Right cardiac atrium (tissue), 5 donors: ENCODE measurements around the gene SOX1. TPM values are rescaled to one million over a fixed set of nuclear protein-coding genes. Genes with fewer than 3 reads are reported as not detected.

Experiments
- ATAC-seq, 2 donors: fragments of 200-7000 bp; cut with Tn5 transposase; one replicate each; pipeline versions ENCODE4 v1.8.0 to v1.9.1; 2020; ENCODE audit warnings: moderate library complexity in 2 of 2, mild to moderate bottlenecking in 1 of 2
- DNase-seq, 3 donors: peaks; one replicate each; pipeline ENCODE4 v3.0.0-alpha.2; 2020
- H3K27ac ChIP-seq: one replicate; pipeline ENCODE4 v1.5.1; 2013; ENCODE audit warnings: mild to moderate bottlenecking, low read length, control low read depth, moderate library complexity
- H3K27me3 ChIP-seq: one replicate; pipeline ENCODE4 v1.6.1; 2013; ENCODE audit not compliant: control insufficient read depth, insufficient read depth
- H3K4me1 ChIP-seq: one replicate; pipeline ENCODE4 v1.6.1; 2013; ENCODE audit warnings: low read length; ENCODE audit not compliant: control insufficient read depth, insufficient read depth
- H3K4me3 ChIP-seq: one replicate; pipeline ENCODE4 v1.5.1; 2013; ENCODE audit warnings: low read length, control low read depth
- H3K9me3 ChIP-seq: one replicate; pipeline ENCODE4 v1.6.1; 2013; ENCODE audit warnings: low read length; ENCODE audit not compliant: control insufficient read depth
- WGBS: extraction: QIAGEN DNeasy Blood & Tissue Kit; methylation state at CpG from one replicate; pipeline ENCODE4 v1.1.7; 2013; 5-methylcytosine and 5-hydroxymethylcytosine counted together
- intact Hi-C, 4 donors: fragments of 100-400 bp; cut with DNase I; formaldehyde crosslinking; loops; one replicate each; pipeline versions ENCODE4 v1.11.0 to v1.14.0; 2022 to 2023
- polyA plus RNA-seq: library from polyadenylated mRNA; stranded (reverse); fragments of 200-250 nt; gene quantifications from one replicate; pipeline ENCODE4 v1.2.3, GENCODE V29; 2013
- total RNA-seq, 4 donors: library from RNA; stranded (reverse); fragmentation: NEBNext Ultra II Directional; extraction: Animal tissue kit (Norgen Biotek cat#: 25700); gene quantifications; one replicate each; pipeline ENCODE4 v1.2.1, GENCODE V29; 2021
- donor health status: healthy with polysubstance abuse.
- donor health status: DM: no; HTN: yes; CAD: no.
- donor health status: DM: no; HTN: no; CAD: no.
- donor health status: DM: no; HTN: yes; CAD: no; lungs with severe emphysema.
- donor health status: DM: yes; HTN: yes; CAD: no.

Gene SOX1
- total and polyA plus RNA-seq, 5 donors: not detected

DNA sequence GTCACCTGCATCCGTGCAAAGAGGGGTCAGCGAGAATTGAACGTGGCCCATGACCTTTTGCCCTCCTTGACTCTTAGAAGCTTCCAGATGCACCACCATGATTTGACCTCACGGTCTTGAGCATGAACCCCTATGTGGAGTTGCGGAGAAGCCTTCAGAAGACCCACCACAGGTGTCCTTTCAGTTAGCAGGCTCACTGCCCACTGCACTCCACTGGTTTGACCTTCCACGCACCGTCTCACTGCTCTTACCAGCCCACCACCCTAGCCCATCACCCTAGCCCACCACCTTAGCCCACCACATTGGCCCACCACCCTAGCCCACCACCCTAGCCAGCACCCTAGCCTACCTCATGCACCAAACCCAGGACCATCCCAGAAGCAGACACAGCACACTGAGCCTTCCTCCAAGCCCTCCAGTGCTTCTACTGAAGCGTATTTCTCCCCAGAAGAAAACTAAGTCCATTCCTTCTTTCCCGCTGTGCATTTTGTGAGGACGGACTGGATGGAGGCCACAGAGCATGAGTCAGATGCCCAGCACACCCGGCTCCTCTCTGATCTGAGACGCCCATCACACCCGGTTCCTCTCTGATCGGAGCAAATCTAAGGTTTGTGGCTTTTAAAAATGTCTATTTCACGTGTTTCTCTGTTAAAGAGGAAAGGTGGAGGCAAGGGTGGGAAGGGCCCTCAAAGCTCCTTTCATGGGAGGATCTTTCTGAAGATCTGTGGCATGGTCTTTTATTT, 45.8 kb downstream of the SOX1 start:
- no peaks in the 10 kb centered on the region for H3K27me3 ChIP-seq
- H3K27ac ChIP-seq: no peak overlapping the region
- H3K4me3 ChIP-seq: no peak overlapping the region
- WGBS: 82% methylated on average over 15 of the region's 15 CpGs
- DNase-seq: no peak
- ATAC-seq: no peak
- H3K9me3 ChIP-seq: no peaks in the 10 kb centered on the region
- intact Hi-C loops: no loop called here
- H3K4me1 ChIP-seq: no peaks in the 10 kb centered on the region

DNA sequence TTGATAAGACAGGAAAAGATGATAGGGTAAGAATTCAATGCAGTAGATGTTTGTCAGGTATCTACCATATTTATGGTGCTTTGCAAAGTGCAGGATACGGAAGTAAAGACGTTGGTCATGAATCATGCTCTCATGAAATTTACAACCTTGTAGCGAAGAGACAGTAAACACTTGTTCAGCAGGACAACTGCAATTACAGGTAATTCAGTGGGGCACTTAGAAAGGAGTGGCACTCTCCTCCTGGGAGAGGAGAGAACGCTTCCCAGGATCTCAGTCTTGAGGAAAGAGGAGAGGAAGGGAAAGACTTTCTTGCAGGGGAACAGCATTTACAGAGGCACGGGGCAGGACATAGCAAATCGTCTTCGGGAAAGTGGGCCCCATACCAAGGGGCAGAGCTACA, 46.4 kb downstream of the SOX1 start:
- no peak overlapping the region for H3K27ac ChIP-seq
- no peaks in the 10 kb centered on the region for H3K27me3 ChIP-seq
- WGBS: 71% methylated on average over 7 of the region's 7 CpGs
- DNase-seq: no peak
- intact Hi-C loops: no loop called here
- H3K4me3 ChIP-seq: no peak overlapping the region
- no peaks in the 10 kb centered on the region for H3K9me3 ChIP-seq
- ATAC-seq: no peak
- no peaks in the 10 kb centered on the region for H3K4me1 ChIP-seq

DNA sequence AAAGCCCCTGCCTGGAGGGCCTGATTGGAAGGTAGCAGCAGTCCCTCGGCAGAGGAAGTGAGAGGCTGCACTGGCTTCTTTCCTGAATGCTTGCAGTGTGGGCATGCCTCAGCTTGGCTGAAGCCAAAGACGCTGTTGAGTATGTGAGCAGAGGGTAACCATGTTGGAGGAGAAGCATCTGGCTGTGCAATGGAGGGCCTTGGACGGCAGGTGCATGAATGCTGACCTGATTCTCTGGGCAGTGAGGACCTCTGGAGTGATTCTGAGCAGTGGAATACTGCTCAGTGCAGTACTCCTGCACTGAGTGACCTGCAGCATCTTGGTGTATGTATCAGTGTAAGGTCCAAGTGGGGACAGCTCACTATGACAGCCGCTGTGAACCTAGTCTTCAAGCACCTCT, 46.9 kb downstream of the SOX1 start:
- Histone ChIP-seq H3K27ac (no peak overlapping the region), H3K27me3 (no peaks in the 10 kb centered on the region), H3K4me3 (no peak overlapping the region), H3K9me3 (no peaks in the 10 kb centered on the region), H3K4me1 (no peaks in the 10 kb centered on the region)
- 70% methylated on average over 4 of the region's 4 CpGs for WGBS
- intact Hi-C loops: no loop called here
- ATAC-seq (no peak), DNase-seq (no peak)

DNA sequence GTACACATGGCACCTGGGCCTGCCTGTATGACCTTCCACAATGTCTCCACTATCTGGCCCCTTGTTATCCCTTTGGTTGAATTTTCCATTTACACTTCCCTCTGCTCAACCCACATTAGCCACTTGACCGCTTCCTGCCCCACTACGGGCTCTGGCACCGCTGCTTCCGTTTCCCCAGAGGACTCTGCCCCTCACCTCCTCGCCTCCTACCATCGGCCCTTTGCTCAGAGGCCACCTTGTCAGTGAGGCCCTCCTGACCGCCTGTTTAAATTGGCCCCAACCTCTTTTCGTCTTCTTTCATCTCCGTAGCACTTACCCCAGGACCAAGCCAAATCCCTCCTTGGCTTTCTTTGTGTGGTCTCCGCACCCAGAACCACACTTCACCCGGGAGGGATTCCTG, 47.4 kb downstream of the SOX1 start:
- DNase-seq (no peak), ATAC-seq (no peak)
- intact Hi-C loops: no loop called here
- Histone ChIP-seq H3K27me3 (no peaks in the 10 kb centered on the region), H3K4me3 (no peak overlapping the region), H3K9me3 (no peaks in the 10 kb centered on the region), H3K27ac (no peak overlapping the region), H3K4me1 (no peaks in the 10 kb centered on the region)
- WGBS: 72% methylated on average over 11 of the region's 11 CpGs

DNA sequence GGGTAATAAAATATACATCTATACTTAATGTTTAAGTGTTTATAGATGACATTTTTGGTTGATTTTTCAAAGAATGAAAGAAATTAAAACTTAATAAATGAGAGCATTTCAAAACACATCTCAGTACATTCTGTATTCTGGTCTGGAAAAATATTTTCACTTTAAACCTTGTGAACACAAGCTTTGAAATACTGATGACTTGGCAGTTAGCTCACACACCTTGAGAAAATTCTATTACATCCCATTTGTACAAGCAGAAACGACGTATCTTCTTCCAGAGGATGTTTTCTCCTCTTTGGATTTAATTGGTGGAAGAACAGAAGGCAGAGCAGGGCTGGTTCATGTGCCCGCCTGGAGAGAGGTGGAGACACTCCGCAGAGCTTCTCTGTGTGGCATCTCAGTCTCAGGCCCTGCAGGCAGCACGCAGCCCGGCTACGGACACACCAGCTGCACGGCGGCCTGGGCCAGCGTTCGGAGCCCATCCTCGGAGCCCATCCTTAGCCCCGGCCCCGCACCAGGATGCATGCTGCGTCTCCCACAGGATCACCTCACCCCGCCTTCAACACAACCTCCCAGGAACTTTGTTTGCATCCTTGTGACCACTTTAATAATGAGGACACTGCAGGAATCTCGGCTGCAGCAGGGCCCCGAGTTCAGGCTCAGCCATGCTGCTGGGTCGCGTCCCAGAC, 48.6 kb downstream of the SOX1 start:
- no peak overlapping the region for H3K4me3 ChIP-seq
- DNase-seq: no peak
- H3K27ac ChIP-seq: no peak overlapping the region
- H3K27me3 ChIP-seq: no peaks in the 10 kb centered on the region
- ATAC-seq: no peak
- no peaks in the 10 kb centered on the region for H3K4me1 ChIP-seq
- intact Hi-C loops: no loop called here
- WGBS: 73% methylated on average over 20 of the region's 20 CpGs
- H3K9me3 ChIP-seq: no peaks in the 10 kb centered on the region

DNA sequence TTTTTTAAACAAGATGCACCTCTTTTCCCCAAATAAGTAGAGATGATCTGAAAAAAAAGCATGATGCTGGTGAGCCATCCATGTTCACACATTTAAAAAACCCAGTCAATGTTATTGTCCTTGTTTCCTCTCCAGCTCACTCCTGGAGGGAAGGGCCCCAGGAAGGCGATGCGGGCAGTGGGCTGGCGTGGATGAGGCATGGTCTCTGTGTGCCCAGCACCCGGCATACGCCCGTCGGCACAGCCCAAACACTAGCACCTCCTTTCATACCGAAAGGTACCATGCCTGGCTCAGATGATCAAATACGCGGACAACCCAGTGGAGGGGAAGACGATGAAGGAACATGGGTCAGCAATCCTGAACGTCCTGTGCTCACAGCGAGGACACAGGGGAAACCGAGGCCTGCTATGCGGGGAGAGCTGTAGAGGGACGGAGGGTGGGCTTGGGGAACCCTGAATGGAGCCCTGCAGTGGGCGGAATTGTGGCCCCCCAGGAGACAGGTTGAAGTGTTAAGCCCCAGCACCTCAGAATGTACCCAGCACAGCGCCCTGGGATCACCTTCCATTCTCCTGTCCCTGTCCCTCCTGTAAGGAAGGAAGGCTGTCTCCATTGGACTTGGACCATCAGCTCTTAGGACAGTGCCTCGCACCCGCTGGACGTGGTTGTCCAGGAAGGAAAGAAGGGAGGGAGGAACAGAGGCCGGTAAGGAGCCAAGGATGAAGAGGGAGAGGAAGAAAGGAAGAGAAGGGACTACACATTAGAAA, 49.4 kb downstream of the SOX1 start:
- Histone ChIP-seq H3K27me3 (no peaks in the 10 kb centered on the region), H3K9me3 (no peaks in the 10 kb centered on the region), H3K27ac (no peak overlapping the region), H3K4me1 (no peaks in the 10 kb centered on the region), H3K4me3 (no peak overlapping the region)
- ATAC-seq: no peak
- 85% methylated on average over 22 of the region's 22 CpGs for WGBS
- no peak for DNase-seq
- intact Hi-C loops: no loop called here

DNA sequence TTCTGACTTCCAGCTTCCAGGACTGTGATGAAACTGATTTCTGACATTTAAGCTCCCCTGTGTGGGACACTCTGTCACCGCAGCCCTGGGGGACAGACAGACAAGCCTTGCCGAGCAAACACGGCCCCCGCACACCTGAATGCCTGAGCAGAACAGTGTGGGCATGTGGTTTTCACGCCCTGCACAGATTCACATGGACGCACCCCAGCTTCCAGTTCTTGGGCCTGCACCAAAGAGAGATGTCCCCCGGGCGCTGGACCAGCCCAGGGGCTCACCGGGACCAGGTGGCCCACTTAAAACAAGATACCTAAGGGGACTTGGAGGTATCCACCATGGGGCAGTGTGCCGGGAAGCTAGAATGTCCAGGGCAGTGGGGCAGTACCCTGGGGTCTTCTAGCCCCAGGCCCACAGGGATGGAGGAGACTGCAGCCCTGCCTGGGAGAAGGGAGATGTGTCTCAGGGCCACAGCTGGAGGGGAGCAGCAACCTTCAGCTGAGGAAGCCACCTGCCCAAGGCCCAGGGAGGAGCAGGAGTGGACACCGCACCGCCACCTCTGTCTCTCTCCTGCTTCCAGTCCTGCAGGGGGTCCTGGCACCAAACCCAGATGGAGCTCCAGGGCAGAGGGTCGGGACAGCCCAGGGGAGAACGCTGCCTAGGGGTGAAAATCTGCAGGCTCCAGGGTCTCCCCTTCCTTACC, 50.5 kb downstream of the SOX1 start:
- no peak overlapping the region for H3K4me3 ChIP-seq
- H3K27me3 ChIP-seq: no peaks in the 10 kb centered on the region
- H3K27ac ChIP-seq: no peak overlapping the region
- intact Hi-C loops: no loop called here
- WGBS: 82% methylated on average over 14 of the region's 14 CpGs
- no peak for DNase-seq
- no peaks in the 10 kb centered on the region for H3K4me1 ChIP-seq
- ATAC-seq: no peak
- no peaks in the 10 kb centered on the region for H3K9me3 ChIP-seq

DNA sequence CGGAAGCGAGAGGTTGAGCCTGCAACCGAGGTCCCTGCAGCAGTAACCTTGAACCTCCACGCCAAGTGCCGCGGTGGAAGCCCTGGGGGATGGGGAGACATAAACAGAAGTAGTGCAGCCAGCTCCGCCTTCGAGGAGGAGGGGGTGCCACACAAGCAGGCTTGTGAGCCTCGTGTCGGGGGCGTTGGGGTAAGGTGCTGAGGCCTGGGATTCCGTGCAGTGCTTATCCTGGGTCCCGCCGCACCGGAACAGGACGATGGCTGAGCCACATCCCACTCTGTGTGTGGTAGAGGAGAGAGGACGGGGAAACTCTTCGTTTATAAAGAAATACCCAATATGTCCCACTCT, 51.0 kb downstream of the SOX1 start:
- ATAC-seq (no peak), DNase-seq (no peak)
- Histone ChIP-seq H3K9me3 (no peaks in the 10 kb centered on the region), H3K4me1 (no peaks in the 10 kb centered on the region), H3K27ac (no peak overlapping the region), H3K4me3 (no peak overlapping the region), H3K27me3 (no peaks in the 10 kb centered on the region)
- WGBS: 66% methylated on average over 18 of the region's 18 CpGs
- intact Hi-C loops: no loop called here

DNA sequence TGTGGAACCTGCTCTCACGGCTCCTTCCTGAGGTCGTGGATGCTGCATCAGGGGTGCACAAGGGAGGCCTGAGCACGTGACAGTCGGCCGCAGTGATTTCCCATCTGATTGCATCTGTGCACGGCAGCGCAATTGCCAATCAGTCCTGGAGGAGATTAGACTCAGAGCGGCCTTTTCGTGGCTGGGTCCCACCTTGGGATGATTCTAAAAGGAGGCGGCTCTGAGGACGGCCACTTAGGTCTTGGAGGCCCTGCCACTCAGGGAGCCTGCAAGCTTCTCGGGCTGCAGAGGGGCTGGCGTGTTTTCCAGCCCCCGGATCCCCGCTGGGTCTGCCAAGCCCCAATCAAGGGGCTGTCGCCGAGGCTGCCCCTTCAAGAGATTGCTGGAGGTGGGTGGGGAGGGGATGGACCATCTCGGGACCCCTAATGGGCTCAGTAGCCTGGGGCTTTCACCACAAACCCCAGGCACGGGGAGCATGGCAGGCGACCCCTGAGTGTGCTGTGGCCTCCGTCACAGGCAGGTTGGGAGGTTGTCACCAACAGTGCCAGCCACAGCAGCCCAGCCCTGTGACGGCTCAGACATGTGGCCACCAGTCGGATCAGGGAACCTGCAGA, 51.6 kb downstream of the SOX1 start:
- H3K4me1 ChIP-seq: no peaks in the 10 kb centered on the region
- ATAC-seq (no peak), DNase-seq (no peak)
- intact Hi-C loops: no loop called here
- WGBS: 65% methylated on average over 23 of the region's 23 CpGs
- no peak overlapping the region for H3K27ac ChIP-seq
- H3K9me3 ChIP-seq: no peaks in the 10 kb centered on the region
- H3K4me3 ChIP-seq: no peak overlapping the region
- no peaks in the 10 kb centered on the region for H3K27me3 ChIP-seq

DNA sequence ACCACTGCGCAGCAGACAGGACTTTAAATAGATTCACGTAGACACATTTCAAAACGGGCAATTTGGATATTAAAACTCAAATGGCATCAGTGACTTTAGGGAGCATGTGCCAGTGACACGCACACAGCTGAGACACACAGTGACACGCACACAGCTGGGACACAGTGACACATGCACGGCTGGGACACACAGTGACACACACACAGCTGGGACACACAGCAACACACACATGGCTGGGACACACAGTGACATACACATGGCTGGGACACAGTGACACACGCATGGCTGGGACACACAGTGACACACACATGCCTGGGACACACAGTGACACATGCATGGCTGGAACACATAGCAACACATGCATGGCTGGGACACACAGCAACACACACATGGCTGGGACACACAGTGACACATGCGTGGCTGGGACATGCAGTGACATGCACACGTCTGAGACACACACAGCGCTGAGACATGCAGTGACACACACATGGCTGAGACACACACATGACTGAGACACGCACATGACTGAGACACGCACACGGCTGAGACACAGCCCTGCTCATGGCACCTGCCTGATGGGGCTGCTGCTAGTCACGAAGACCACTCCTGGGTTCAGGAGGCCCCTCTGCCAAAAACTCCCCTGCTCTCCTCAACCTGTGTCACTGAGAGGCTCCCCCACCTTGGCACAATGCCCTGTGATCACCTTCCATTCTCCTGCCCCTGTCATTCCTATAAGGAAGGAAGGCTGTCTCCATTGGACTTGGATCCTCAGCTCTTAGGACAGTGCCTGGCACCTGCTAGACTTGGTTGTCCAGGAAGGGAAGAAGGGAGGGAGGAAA, 52.5 kb downstream of the SOX1 start:
- DNase-seq (no peak), ATAC-seq (no peak)
- Histone ChIP-seq H3K4me1 (no peaks in the 10 kb centered on the region), H3K27me3 (no peaks in the 10 kb centered on the region), H3K27ac (no peak overlapping the region), H3K9me3 (no peaks in the 10 kb centered on the region), H3K4me3 (no peak overlapping the region)
- WGBS: 90% methylated on average over 14 of the region's 14 CpGs
- intact Hi-C loops: no loop called here
